ENCODE results near the gene DCAF11.

DCAF11 gene

DNA sequence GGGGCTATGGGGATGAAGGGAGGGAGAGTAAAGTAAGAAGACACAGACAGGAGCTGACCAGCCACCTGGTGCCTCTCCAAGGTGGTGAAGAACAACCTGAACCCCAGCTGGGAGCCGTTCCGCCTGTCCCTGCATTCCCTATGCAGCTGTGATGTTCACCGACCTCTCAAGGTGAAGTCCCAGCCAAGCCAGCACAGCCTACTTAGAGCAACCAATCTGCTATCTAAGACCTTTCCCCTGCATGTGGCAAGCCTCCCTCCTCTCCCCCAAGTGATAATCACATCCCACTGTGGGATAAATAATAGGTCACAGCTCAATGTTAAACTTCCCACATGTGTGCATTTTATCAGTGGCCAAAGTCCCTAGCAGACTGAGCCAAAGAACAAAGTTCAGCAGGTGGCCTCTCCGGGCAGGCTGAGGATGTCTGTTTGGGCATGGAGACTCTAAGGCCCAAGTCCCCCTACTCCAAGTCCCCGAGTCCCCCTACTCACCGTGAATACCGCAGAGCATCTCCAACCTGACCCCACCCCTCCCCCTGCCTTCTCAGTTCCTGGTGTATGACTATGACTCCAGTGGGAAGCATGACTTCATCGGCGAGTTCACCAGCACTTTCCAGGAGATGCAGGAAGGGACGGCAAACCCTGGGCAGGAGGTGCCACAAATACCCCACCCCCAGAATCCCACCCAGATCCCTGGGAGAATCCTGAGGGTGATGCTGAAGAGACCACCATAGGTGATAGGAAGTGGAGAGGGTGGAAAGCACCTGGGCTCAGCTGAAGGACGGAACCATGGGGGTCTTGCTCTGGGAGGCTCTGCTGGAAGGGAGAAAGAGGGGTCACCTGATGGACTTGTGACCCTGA is 39.7 kb upstream of the DCAF11 start:
- DNase-seq (ENCODE audit: low spot score): no peak
- H3K27ac ChIP-seq: no peak overlapping the region

DNA sequence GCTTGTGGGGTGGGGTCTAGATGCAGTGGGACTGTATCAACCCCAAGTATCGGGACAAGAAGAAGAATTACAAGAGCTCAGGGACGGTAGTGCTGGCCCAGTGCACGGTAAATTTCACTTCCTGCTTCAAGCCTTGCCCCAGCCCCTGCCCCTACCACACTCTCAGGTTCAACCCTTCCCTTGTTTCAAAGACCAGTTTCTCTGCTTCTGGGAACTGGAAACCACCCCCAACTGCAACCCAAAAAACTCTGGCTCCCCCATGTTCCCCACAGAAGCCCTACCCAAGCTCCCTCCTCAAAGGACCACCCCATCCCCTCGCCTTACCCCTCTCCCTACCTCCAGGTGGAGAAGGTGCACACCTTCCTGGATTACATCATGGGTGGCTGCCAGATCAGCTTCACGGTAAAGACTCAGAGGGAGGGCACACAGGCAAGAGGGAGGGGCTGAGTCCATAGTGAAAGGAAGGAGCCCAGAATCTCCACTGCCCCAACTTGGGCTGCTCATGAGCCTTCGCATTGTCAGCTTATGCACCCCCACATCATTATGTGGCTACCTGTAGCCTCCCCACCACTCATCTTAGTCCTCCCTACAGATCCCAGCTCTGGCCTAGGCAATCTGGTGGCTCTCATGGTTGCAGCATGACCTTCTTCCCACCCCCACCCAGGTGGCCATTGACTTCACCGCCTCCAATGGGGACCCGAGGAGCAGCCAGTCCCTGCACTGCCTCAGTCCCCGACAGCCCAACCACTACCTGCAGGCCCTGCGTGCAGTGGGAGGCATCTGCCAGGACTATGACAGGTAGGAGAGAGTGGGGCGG is 38.9 kb upstream of the DCAF11 start:
- DNase-seq (ENCODE audit: low spot score): no peak
- no peak overlapping the region for H3K4me3 ChIP-seq
- H3K27ac ChIP-seq: no peak overlapping the region
- TF ChIP-seq, protein P1, sequence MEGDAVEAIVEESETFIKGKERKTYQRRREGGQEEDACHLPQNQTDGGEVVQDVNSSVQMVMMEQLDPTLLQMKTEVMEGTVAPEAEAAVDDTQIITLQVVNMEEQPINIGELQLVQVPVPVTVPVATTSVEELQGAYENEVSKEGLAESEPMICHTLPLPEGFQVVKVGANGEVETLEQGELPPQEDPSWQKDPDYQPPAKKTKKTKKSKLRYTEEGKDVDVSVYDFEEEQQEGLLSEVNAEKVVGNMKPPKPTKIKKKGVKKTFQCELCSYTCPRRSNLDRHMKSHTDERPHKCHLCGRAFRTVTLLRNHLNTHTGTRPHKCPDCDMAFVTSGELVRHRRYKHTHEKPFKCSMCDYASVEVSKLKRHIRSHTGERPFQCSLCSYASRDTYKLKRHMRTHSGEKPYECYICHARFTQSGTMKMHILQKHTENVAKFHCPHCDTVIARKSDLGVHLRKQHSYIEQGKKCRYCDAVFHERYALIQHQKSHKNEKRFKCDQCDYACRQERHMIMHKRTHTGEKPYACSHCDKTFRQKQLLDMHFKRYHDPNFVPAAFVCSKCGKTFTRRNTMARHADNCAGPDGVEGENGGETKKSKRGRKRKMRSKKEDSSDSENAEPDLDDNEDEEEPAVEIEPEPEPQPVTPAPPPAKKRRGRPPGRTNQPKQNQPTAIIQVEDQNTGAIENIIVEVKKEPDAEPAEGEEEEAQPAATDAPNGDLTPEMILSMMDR (IDR thresholded peaks at IDR 0.05): no peak

More for the DNA sequence above, 39.7 kb upstream of the DCAF11 start:
- TF ChIP-seq, protein P1 (IDR thresholded peaks at IDR 0.05): no peak
- no peak overlapping the region for H3K4me3 ChIP-seq

DNA sequence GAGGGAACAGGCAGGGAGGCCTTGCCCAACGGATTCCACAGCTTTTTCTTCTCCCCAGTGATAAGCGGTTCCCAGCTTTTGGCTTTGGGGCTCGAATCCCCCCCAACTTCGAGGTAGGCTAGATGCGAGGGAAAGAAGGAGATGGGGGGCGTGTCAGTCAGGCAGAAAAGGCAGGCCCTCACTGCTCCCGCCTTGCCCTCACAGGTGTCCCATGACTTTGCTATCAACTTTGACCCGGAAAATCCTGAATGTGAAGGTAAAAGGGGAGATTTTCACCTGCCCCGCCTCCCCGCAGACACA is 38.3 kb upstream of the DCAF11 start:
- no peak for DNase-seq (ENCODE audit: low spot score)
- H3K27ac ChIP-seq: no peak overlapping the region
- H3K4me3 ChIP-seq: no peak overlapping the region
- TF ChIP-seq, protein P1 (IDR thresholded peaks at IDR 0.05): no peak

DNA sequence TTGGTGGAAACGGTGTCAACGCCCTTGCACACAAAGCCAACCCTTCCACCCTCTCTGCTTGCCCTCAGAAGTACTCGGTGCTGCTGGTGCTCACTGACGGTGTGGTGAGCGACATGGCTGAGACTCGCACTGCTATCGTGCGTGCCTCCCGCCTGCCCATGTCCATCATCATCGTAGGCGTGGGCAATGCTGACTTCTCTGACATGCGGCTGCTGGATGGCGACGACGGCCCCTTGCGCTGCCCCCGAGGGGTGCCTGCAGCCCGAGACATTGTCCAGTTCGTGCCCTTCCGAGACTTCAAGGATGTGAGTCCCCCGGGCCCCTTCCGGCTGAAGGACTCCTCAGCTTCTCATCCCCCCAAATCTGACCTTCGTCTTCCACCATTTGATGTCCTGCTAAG is 37.5 kb upstream of the DCAF11 start:
- no peak overlapping the region for H3K27ac ChIP-seq
- no peak overlapping the region for H3K4me3 ChIP-seq
- no peak for DNase-seq (ENCODE audit: low spot score)
- TF ChIP-seq, protein P1 (IDR thresholded peaks at IDR 0.05): no peak

DNA sequence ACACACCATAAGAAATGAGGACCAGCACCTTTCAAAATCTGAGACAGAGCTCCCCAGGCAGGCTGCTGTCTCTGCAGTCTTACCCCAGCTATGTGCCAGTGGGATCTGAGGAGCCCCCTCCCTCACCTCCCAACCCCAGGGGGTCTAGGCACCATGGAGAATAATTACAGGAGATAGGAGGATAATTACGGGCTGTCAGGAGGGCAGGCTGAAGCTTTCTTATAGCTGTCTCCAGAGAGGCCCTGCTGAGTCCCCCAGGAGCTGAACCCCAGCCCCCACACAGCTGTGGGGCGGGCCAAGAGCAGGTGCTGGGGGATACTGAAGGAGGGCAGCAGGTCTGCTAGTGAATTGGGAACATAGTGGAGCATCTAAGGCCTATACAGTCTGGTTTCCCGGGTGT is 36.4 kb upstream of the DCAF11 start:
- no peak for DNase-seq (ENCODE audit: low spot score)
- Histone ChIP-seq H3K4me3 (no peak overlapping the region), H3K27ac (no peak overlapping the region)
- TF ChIP-seq, protein P1 (IDR thresholded peaks at IDR 0.05): no peak

DNA sequence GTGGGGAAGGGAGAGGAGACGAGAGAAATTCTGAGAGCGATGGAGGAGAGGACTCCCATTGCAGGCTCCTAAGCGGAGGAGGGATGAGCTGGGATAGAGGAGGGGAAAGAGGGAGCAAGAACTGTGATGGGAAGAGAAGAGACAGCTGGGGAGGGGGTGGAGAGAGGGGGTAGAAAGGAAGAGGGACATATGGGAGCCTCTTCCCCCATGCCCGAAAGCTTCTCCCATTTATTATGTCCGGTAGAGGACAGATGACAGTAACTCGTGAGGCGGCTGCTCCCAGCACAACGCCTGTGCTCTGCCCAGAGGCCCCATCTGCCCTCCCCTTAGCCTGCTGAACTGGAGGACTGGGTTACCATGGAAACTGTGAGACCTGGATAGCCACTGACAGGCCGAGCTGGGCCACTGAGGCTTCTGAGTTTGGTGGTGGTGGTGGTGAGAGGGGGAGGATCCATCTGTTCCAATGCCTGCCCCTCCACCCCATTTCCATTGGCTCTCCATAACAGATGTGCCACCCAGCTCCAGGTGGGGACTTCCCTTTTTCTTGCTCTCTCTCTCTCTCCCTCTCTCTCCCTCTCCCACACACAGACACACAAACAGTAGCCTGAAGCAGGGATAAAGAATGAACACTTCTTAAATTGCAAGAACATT is 35.0 kb upstream of the DCAF11 start:
- no peak overlapping the region for H3K27ac ChIP-seq
- H3K4me3 ChIP-seq: no peak overlapping the region
- TF ChIP-seq, protein P1 (IDR thresholded peaks at IDR 0.05): no peak
- no peak for DNase-seq (ENCODE audit: low spot score)
